Measurements from ENCODE around the gene UBE2V1. TPM values are rescaled to one million over a fixed set of nuclear protein-coding genes. Genes with fewer than 3 reads are reported as not detected.

Gene UBE2V1
- total and polyA plus RNA-seq, 2 of the 13 experiments (the other 11 are each of a cell fraction or from before 2014, with no cell fraction given) = 81.3 to 132 TPM

DNA sequence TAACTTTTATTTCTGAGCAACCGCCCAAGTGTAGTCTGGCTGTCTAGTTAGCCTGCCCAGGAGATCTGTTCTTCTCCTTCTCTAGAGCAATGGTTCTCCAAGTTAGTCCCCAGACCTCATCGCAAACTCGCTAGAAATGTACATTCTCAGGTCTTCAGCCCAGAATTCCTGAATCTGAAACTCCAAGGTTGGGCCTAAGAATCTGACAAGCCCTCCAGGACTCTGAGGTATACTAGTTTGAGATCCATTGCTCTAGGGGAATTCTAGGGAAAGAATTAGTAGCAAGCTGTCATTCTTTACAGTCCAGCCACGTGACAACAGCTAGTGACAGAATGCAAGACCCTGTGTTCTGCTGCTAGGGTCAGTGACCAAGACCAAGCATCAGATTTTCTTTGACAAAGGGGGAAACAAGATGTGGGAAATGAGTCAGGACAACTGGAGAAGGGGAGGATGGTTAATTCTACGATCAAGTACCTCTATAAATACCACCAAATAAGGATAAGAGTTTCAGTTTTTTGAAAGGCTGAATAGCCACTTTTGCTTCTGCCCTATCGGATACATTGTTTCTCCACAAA is 5.8 kb downstream of the UBE2V1 start:
- no peak for DNase-seq (ENCODE audit: low spot score)
- TF ChIP-seq, protein P1, sequence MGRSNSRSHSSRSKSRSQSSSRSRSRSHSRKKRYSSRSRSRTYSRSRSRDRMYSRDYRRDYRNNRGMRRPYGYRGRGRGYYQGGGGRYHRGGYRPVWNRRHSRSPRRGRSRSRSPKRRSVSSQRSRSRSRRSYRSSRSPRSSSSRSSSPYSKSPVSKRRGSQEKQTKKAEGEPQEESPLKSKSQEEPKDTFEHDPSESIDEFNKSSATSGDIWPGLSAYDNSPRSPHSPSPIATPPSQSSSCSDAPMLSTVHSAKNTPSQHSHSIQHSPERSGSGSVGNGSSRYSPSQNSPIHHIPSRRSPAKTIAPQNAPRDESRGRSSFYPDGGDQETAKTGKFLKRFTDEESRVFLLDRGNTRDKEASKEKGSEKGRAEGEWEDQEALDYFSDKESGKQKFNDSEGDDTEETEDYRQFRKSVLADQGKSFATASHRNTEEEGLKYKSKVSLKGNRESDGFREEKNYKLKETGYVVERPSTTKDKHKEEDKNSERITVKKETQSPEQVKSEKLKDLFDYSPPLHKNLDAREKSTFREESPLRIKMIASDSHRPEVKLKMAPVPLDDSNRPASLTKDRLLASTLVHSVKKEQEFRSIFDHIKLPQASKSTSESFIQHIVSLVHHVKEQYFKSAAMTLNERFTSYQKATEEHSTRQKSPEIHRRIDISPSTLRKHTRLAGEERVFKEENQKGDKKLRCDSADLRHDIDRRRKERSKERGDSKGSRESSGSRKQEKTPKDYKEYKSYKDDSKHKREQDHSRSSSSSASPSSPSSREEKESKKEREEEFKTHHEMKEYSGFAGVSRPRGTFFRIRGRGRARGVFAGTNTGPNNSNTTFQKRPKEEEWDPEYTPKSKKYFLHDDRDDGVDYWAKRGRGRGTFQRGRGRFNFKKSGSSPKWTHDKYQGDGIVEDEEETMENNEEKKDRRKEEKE (IDR thresholded peaks at IDR 0.05) = no peak
- no peak for TF ChIP-seq ESRRA (CRISPR knock-in tag; IDR thresholded peaks at IDR 0.05; ENCODE audit: low read depth)
- TF ChIP-seq, protein P2, sequence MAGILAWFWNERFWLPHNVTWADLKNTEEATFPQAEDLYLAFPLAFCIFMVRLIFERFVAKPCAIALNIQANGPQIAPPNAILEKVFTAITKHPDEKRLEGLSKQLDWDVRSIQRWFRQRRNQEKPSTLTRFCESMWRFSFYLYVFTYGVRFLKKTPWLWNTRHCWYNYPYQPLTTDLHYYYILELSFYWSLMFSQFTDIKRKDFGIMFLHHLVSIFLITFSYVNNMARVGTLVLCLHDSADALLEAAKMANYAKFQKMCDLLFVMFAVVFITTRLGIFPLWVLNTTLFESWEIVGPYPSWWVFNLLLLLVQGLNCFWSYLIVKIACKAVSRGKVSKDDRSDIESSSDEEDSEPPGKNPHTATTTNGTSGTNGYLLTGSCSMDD (CRISPR knock-in tag; IDR thresholded peaks at IDR 0.05) = no peak
- no peak for TF ChIP-seq PITX1 (CRISPR knock-in tag; IDR thresholded peaks at IDR 0.05)
- TF ChIP-seq PHB2 (IDR thresholded peaks at IDR 0.05; ENCODE audit: partially characterized antibody) = no peak
- no peak for TF ChIP-seq ARNT (IDR thresholded peaks at IDR 0.05)
- no peak for TF ChIP-seq ATF6 (CRISPR knock-in tag; conservative IDR thresholded peaks at IDR 0.05)
- TF ChIP-seq RFX5 (IDR thresholded peaks at IDR 0.05; ENCODE audit: low read depth, low read length) = no peak
- TF ChIP-seq KDM6A (CRISPR knock-in tag; IDR thresholded peaks at IDR 0.05; ENCODE audit: low read depth) = no peak
- FAIRE-seq = no peak
- CTCF ChIA-PET (ENCODE audit: low intra/inter-chr PET ratio, low total read pairs) = no interaction called here
- intact Hi-C loops (cut with micrococcal nuclease; ENCODE audit: unreplicated experiment) (no loop called here), in situ Hi-C loops (cut with HindIII; ENCODE audit: extremely low pct_ligation_motif_present, low pct_unique_long_range_greater_than_20kb) (no loop called here)
- Histone ChIP-seq H3K27me3 (ENCODE audit: control insufficient read depth in 1 of 2, insufficient read depth in 2 of 2, low read length in 2 of 2) (no peaks in the 10 kb centered on the region; a peak in 1 of 5 replicates), H3K36me3 (replicated peaks in 1 of 2; ENCODE audit: control insufficient read depth in 1 of 2, insufficient read depth in 2 of 2, low read length in 2 of 2) (peaks cover 15 to 21% of the 10 kb centered on the region in 2 experiments), H3K4me1 (ENCODE audit: insufficient read depth, low read length) (peaks cover 74% of the 10 kb centered on the region), H3K4me2 (ENCODE audit: low read depth, low read length) (no peak overlapping the region), H3K27ac (ENCODE audit: extremely low read length, insufficient read depth, low read length) (no peak overlapping the region), H2AFZ (ENCODE audit: low read length) (no peak overlapping the region), H3K9ac (ENCODE audit: insufficient read depth, low read depth, low read length) (no peak overlapping the region), H3K4me3 (replicated peaks in 1 of 3; ENCODE audit: insufficient read depth in 1 of 3, low read depth in 2 of 3, low read length in 3 of 3) (no peak overlapping the region), H3K79me2 (ENCODE audit: insufficient read depth, low read length) (peaks cover 93% of the 10 kb centered on the region), H3K9me3 (ENCODE audit: low read length) (no peaks in the 10 kb centered on the region), H4K20me1 (ENCODE audit: insufficient read depth, low read length) (peaks cover 65% of the 10 kb centered on the region)
- POLR2A ChIA-PET = interaction anchor here (2.2 kb wide), 1 partner anchor 9 kb away, joined by 17 read pairs; no protein-coding TSS in a partner anchor
- ATAC-seq = no peak
- 94% methylated on average over 6 of the region's 6 CpGs for WGBS (ENCODE audit: low lambda C conversion rate)
- BruUV-seq (replicated peaks) = no TSS peak
